GM21723 (cell line): ENCODE measurements around the gene CCDC106.

Source experiments
- ATAC-seq: cut with Tn5 transposase; IDR thresholded peaks from one replicate; pipeline ENCODE4 v1.9.1; 2021; ENCODE audit warnings: mild to moderate bottlenecking, moderate library complexity; ENCODE audit not compliant: unreplicated experiment

CCDC106 gene

DNA sequence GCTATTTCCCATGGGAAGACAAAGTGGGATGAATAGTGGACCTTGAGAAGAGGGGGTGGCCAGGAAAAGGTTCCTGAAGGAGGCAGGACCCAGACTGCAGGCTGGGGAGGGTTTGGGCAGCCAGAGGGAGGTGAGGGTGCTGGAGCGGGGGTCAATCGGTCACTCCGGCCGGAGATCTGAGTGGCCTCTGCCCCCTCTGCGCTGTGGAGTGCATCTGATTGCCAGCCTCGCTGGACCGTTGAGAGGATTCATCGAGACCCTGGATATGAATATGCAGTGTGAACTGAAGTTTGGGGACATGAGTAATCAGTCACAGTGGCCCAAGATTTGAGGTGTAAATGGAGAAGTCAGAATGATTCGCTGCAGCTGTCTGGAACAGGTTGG is 12.7 kb upstream of the CCDC106 start:
- ATAC-seq: no peak

DNA sequence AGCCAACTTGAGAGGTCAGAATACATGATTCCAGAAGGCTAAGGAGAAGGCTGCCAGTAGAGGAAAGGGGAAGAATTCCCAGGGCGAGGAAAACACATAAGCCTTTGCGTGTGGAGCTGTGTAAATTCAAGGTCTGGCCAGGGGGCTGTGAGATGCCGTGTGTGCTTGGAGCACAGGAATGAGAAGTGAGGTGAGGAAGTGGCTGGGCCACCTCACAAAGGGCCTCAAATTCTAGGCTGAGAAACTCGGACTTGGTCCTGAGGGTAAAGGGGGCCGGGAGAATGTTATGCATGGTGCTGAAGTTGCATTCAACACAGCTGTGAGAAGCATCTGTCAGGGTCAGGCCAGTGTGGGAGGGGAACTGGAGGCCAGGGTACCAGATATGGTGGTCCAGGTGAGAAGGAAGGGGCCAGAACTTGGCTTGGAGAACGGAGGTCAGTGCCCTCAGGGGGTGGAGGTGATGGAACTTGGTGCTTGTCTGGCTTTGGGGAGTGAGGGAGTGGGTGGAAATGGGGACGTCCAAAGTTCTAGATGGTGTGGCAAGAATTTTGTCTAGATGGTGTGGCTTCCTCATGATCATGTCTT is 12.1 kb upstream of the CCDC106 start:
- no peak for ATAC-seq

DNA sequence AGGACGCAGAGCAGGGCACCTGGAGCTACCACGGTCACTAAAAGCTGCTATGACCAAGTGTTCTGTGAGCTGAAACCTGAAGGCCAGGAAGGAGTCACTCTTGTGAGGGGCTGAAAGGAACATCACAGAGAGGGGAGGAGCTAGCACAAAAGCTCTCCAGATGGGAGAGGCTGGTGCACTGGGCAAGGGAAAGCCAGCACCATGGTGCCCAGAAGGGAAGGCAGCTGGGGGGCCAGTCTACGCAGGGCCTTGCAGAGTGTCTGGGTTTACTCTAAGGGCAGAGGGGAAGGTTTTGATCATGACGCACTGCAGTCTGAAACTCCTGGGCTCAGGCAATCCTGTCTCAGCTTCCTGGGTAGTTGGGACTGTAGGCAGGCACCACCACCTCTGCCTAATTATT is 11.3 kb upstream of the CCDC106 start:
- no peak for ATAC-seq

DNA sequence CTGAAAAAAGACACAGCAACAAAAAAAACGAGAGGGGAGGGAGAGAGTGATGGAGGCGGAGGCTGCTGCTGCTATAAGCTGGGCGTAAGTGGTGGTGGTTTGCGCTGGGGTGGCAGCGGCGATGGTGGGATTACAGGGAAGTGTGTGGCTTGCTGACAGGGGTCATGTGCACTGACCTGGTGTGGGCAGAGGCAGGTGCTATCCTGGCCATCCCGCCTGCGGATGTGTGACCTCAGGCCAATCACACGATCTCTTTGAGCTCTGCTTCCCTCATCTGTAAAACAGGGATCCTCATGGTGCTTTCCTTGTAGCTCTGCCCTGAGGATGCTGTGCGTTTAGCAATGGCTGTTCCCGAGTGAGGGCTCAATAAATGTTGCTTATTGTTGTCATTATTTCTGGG is 10.5 kb upstream of the CCDC106 start:
- ATAC-seq: no peak

DNA sequence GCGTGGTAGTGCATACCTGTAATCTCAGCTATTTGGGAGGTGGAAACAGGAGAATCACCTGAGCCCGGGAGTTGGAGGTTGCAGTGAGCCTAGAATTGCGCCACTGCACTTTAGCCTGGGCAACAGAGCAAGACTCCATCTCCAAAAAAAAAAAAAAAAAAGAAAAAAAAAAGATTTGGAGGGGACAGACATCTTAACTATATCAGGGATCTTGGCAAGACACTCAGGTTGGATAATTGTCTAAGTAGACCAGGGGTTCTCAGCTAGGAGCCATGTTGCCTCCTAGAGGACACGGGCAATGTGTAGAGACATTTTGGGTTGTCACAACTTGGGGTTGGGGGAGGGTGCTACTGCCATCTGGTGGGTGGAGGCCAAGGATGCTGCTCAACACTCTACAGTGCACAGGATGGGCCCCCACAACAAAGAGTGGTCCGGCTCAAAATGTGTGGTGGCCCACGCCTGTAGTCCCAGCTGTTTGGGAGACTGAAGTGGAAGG is 9.1 kb upstream of the CCDC106 start:
- ATAC-seq: no peak

DNA sequence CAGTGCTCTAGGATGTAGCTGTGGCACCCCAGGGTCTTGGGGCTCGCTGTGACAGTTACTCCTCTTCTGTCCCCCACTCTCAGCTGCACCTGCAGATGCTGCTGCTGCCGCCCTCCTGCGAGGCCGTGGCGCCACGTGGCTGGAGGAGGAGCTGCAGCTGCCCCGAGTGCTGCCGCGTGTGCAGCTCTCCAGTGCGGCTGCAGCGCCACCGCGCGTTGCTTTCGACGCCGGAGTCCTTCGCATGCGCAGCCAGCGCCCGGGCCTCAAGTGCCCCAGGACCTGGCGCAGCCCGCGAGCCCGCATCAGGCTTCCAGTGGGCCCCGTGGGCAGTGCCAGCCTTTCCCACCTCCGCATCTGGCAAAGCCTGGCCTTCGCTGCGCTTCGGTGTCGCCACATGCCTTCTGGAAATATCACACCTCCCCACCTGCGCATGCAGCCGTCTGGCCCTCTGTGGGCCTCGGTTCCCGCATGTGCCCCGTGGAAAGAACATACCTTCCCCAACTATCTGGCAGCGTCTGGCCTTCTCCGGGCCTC is 7.9 kb upstream of the CCDC106 start:
- no peak for ATAC-seq

DNA sequence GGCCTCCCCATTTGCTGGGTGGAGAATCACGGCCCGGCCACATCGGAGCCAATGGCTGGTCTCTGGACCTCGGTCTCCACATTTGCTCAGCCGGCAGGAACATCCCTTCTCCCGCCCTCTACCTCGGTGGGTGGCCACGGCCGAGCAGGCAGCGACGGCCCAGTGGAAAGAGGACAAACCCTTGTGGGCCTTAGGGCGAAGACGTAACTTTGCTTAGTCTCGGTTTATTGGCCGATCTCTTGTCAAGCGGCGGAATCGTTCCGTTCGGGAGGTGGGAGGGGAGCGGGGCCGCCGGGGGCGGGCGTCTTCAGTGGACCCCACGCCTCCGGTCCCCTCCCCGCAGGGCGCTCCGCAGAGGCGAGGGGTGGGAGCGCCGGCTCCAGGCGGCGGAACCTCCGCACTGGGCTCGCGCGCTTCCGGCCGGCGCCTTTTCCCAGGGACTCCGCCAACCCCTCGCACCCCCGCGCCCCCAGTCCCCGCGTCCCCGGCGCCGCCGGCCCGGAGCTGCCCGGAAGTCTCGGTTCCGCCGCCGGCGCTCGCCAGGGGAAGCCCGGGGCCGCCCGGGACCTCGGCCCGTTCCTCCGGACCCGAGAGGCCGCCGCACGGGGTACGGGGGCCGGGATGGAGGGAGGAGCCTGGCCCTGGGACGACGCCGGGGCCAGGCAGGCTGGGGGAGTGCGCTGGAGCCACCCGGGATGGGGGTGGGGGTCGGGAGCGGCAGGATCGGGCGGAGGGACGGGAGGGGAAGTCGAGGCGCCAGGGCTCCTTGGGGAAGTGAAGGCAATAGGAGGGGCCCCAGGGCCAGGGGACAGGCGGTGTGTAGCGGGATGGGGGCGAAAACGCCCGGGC is 7.2 kb upstream of the CCDC106 start, which contains the start of gene ZNF580:
Gene ZNF580, plus strand, starts transcription at position 426 of the 849 bp plus-strand sequence. CDS start 1,507 bp downstream, outside the sequence.
- ATAC-seq: peak; percentile 34

DNA sequence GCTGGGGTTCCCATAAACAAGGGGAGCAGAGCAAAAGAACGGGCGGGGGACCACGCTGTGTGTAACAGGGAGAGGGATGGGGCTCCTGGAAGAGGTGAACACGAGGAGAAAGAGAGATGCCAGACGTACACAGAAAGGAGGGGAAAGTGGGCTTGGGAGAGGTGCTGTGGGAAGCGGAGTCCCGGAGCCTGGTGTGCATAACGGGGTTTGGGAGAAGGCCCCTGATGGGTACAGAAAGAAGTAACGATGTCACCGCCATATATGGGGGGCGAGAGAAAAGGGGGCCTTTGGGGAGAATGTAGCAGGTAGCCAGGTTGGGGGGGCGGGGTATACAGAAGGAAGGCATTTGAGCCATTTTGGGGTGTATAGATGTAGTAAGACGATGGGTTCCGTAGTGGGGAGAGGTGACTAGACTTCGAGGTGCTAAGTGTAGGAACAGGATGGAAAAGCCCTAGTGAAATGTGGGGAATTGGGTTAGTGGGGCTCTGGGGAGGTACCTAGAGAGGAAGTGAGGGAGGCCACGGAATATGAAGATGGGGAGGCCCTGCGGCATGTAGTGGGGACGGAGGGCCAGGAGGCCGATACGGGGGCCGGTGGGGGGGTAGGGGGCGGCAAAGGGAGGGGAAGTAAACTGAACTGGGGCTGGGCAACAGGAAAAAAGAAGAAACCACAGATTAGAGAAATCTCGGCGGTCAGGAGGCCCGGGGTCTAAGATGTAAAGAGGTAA is 6.4 kb upstream of the CCDC106 start:
- ATAC-seq: no peak

DNA sequence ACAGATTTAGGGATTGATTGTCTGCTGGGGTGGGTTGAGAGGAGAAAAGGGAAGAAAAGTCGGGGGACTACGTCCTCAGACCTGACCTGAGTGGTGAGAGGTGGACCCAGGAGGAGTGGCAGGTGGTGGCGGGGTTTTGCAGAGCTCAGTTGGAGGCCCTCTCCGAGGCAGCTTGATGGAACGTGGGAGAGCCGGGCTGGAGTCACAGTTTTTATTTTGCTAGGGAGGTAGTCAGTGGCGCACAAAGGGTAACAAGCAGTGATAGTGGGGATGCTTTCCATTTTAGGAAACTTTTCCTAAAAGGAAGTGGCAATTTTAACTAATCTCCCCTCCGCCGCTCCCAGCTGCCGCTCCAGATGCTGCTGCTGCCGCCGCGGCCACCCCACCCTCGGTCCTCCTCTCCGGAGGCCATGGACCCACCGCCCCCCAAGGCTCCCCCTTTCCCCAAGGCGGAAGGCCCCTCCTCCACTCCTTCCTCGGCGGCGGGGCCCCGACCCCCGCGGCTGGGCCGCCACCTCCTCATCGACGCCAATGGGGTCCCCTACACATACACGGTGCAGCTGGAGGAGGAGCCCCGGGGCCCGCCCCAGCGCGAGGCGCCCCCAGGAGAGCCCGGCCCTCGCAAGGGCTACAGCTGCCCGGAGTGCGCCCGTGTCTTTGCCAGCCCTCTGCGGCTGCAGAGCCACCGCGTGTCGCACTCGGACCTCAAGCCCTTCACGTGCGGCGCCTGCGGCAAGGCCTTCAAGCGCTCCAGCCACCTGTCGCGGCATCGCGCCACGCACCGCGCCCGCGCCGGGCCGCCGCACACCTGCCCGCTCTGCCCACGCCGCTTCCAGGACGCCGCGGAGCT is 5.6 kb upstream of the CCDC106 start:
- ATAC-seq: peak; percentile 16

DNA sequence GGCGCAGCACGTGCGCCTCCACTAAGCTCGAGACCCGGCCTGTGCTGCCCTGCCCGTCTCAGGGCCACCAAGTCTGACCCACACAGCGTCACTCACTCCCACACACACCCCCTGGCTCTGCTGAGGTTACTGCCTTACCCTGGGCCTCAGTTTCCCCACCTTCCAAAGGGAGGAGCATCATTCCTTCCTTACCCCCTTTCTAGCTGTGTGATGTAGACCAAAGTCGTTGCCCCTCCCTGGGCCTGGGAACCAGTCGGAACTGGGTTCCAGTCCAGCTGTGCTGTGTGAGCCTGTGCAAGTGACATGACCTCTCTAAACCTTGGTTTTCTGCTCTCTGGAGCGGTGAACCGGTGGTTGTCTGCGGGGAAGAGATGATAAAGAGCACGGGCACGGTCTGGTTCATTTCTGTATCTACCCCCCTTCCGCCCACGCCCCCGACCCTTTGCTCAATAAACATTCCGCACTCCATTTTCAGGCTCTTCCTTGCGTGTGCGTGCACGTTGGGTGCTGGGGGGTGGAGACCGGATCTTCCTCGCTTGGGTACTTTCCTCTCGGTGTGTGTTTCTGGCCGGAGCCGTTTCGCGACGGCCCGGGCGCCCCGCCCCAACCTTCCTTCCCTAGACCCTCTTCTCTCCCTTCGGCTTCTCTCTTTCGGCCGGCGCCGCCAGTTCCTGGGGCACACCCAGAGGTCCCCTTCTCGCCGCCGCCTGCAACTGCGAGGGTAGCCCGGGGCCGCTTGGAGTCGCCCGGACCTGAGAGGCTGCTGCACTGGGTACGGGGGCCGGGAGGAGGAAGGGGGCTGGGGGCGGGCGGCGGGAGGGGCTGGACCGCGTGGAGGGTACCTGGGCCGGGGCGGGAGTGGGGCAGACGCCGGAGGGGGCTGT is 4.8 kb upstream of the CCDC106 start, which contains the start of gene ZNF581:
Gene ZNF581, plus strand, starts transcription at position 647 of the 884 bp plus-strand sequence. CDS start 923 bp downstream, outside the sequence.
- ATAC-seq: peak; percentile 38

DNA sequence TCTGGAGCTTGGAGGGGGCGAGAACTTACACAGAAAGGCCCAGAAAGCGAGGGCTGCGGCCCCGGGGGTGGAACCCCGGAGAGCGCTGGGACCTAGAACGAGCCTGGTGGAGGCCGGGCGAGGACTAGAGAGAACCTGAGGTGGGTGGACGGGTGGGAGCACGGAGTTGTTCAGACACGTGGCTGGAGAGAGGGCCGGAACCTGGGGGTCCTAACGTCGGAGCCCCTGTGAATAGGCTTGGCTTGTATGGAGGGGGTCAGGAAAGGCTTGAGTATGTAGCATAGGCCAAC is 4.2 kb upstream of the CCDC106 start:
- ATAC-seq: no peak

DNA sequence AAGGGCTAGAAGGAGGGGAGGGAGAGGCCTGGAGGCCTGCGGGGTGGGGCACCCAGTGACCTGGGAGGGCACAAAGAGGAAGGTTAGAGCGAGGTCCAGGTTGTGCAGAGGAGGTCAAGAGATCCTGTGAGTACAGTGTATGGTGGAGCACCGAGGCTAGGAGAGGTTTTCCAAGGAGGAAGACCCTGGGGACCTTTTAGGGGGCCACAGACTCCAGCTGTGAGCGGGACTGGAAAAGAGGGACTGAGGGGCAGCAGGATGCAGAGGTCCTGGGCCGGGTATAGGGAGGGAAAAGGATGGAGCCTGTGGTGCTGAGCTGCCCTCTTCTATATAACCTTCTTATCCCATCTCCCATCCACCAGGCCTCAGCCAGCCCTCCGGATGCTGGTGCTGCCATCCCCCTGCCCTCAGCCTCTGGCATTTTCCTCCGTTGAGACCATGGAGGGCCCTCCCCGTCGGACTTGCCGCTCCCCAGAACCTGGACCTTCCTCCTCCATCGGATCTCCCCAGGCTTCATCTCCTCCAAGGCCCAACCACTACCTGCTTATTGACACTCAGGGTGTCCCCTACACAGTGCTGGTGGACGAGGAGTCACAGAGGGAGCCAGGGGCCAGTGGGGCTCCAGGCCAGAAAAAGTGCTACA is 3.7 kb upstream of the CCDC106 start:
- ATAC-seq: no peak

DNA sequence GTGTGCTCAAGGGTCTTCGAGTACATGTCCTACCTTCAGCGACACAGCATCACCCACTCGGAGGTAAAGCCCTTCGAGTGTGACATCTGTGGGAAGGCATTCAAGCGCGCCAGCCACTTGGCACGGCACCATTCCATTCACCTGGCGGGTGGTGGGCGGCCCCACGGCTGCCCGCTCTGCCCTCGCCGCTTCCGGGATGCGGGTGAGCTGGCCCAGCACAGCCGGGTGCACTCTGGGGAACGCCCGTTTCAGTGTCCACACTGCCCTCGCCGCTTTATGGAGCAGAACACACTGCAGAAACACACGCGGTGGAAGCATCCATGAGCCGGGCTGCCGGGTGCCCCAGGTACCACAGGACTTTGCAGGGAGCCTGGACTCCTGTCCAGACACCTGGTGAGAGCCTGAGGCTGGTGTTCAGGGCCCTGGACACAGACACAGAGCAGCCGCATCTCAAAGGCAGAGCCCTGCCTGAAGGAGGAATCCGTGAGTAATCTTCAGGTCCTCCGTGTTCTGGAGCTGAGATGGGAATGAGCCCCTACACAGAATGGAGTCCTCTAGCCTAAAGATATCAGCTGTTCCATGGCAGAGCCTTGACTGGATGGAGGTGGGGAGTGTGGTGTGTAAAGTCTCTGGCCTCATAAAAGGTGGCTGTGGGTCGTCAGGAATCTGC is 3.0 kb upstream of the CCDC106 start:
- ATAC-seq: no peak

DNA sequence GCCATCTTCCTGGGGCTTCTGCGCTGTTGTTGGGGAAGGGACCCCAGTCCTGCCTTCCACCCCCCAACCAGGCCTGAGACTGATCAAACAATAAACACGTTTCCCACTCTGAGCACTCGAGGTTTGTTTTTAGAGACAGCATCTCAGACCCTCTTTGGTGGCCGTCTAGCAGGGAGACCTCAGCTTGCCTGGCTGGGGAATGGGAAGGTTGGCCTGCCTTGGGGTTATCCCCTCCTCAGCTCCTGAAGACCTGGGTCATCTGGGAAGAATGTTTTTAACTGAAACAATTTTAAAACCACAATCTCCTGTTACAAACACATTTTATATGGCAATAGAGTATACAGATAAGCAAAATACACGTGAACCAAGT is 2.5 kb upstream of the CCDC106 start:
- no peak for ATAC-seq

DNA sequence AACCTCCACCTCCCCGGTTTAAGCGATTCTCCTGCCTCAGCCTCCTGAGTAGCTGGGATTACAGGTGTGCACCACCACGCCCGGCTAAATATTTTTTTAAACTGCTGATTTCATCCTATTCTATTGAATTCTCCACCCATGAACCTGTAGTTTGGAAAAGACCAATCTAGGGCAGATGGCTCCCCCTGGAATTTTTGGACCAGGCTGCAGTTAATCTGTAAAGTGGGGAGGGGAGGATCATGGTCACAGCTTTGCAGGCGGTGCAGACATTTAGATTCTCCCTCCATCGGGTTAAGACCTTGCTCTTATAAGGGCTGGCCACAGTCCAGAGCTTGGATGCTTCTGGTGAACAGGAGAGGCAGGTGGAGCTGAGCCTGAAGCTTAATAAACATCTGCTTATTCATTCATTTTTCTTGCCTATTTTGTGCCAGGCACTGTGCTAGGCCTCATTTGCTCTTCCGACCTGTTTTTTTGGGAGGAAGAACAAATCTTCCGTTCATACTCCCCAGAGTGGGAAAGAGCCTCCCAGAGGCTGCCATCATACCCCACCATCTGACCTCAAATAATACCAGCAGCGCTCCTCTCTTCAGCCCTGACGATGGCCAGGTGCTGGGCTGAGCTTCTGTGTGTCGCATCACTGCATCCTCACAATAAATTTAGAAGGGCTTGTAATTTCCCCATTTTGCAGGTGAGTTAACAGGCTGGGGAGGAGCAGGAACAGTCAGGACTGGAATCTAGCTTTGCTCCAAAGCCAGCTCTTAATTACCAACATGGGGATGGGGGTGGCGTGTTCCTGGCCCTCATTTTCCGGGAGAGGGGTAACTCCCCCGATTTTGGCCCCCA is 902 bp upstream of the CCDC106 start:
- no peak for ATAC-seq

DNA sequence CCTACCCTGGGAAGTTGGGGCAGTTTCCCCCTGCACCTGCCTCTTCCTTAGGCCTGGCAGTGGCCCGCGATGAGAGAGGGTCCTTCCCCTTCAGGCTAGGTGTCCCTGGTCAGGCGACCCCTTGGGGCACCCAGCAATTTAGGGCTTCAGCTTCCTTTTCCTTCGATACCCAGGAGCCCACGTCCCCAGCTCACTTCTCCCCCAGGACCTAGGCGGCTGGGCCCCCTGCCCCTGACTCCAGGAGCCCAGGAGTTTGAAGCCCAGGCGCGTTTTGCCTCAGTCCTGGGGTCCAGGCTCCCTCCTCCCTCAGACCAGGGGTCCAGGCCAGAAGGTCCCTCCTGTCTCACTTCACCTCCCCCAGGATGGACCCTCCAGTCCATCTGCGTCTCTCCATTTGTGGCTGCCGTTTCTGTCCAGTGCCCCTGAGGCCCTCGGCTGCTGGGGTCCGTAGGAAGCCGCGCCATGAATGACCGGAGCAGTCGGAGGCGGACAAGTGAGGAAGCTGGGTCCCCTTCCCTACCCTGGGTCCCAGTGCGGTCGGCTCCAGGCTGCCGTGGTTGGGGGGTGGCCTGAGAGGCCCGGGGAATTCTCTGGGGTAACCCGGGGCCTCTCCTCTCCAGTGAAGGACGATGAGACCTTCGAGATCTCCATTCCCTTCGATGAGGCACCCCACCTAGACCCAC is 714 bp downstream of the CCDC106 start:
- no peak for ATAC-seq
